C4-2B (cell line): ENCODE data around the gene RBM41.

Source experiments
- H3K27ac ChIP-seq: fragments of 450-650 bp; 2 replicates; pipeline ENCODE4 v1.5.1; 2017
- ZFX ChIP-seq: fragments of 450-650 bp; IDR thresholded peaks from 2 replicates; pipeline ENCODE4 v1.6.1; 2017
- TF ChIP-seq, protein P1 (sequence below): fragments of 450-650 bp; conservative IDR thresholded peaks from 2 replicates; pipeline ENCODE4 v1.5.1; 2017; ENCODE audit warnings: mild to moderate bottlenecking

RBM41 gene

GRCh38 chrX:107146670-107147069 is 28.0 kb upstream of the RBM41 start:
- TF ChIP-seq ZFX: no peak
- TF ChIP-seq, protein P1, sequence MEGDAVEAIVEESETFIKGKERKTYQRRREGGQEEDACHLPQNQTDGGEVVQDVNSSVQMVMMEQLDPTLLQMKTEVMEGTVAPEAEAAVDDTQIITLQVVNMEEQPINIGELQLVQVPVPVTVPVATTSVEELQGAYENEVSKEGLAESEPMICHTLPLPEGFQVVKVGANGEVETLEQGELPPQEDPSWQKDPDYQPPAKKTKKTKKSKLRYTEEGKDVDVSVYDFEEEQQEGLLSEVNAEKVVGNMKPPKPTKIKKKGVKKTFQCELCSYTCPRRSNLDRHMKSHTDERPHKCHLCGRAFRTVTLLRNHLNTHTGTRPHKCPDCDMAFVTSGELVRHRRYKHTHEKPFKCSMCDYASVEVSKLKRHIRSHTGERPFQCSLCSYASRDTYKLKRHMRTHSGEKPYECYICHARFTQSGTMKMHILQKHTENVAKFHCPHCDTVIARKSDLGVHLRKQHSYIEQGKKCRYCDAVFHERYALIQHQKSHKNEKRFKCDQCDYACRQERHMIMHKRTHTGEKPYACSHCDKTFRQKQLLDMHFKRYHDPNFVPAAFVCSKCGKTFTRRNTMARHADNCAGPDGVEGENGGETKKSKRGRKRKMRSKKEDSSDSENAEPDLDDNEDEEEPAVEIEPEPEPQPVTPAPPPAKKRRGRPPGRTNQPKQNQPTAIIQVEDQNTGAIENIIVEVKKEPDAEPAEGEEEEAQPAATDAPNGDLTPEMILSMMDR: no peak
- H3K27ac ChIP-seq: no peak overlapping the region

DNA sequence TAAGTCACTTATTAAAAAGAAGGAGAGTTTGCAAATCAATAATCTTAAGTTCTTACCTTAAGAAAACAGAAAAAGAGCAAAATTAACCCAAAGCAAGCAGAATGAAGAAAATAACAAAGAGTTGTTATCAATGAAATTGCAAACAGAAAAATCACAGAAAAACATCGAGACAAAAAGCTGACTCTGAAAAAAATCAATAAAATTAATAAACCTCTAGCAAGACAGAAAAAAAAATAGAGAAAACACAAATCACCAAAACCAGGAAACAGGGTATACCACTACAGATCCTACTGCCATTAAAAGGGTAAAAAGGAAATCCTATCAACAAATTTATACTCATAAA is 17.3 kb upstream of the RBM41 start:
- H3K27ac ChIP-seq: no peak overlapping the region
- no peak for TF ChIP-seq ZFX
- TF ChIP-seq, protein P1: no peak

DNA sequence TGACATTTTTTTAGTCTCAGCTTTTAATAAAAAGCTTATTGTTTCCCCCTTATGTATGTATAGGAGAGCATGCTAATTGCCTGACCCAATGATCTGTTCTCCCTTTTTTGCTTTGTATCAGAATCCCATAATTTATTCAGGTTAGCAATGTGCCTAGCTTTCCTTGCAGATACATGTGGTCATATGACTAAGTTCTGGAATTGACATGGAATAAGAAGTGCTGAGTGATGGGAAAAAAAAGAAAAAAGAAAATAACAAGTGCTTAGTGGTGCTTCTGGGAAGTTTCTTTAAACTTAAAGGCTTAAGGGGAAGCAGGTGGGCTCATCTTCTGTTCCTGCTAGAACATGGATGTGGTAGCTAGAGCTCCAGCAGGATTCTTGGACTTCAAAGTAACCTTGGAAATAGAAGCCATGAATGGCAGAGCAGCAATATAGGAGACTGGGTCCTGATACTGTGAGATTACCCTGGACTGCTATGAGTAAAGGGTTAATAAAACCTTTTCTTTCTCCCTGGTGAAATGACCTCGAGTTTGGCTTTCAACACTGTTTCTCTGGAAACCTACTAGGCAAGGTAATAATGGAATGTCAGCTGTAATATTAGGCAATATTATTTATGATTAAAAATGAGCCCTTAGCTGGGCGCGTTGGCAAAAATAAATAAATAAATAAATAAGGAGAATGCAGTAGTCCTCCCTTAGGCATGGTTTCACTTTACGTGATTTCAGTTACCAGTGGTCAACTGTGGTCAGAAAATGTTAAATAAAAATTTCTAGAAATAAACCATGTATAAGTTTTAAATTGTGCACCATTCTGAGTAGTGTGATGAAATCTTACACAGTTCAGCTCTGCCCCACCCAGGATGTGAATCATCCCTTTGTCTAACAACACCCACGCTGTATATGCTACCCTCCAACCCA is 16.7 kb upstream of the RBM41 start:
- H3K27ac ChIP-seq: no peak overlapping the region
- no peak for TF ChIP-seq ZFX

DNA sequence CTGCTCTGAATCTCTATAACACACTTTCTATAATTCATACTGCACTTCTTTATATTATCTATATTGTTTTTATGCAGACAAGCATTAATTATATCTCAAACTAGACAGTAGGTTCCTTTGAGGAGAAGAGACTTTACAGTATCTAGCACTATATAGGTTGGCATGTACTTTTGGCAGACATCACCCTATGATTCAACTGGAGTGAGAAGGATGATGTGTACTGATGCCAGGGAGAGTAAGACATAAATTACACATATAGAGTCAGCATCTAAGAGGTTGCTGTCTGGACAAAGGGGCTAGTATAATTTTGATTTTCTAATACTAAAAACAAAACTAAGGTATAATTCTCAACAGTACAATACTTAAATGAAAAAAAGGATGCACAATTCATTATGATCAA is 5.1 kb upstream of the RBM41 start:
- no peak overlapping the region for H3K27ac ChIP-seq

GRCh38 chrX:107119283-107119682 is 661 bp upstream of the RBM41 start:
- H3K27ac ChIP-seq: no peak overlapping the region
- no peak for TF ChIP-seq ZFX
- TF ChIP-seq, protein P1: no peak

More for the DNA sequence above, 5.1 kb upstream of the RBM41 start:
- TF ChIP-seq, protein P1: no peak
- no peak for TF ChIP-seq ZFX

- TF ChIP-seq ZFX: no peak
- TF ChIP-seq, protein P1: no peak
- H3K27ac ChIP-seq: peak overlapping the region; percentile 80
Measured at GRCh38 chrX:107117993-107118321, 665 bp downstream of the RBM41 start.

DNA sequence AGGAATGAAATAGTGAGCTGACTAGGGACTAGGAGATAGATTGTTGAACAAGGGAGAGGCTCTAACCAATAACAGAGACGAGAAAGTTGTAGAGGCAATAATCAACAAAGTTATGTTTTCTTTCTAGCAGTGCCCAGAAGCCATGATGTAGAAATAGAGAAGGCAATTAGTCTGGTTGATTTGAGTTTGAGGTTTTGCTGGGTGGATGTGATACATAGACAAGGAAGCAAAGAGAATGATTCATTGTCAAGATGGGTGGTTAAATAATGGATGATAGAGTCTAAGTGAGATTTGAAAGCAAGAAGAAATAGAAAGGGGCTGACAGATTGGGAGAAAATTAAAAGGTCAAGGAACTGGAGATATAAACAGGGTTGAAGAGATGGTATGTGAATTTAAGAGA is 11.2 kb downstream of the RBM41 start:
- TF ChIP-seq, protein P1: no peak
- no peak for TF ChIP-seq ZFX
- H3K27ac ChIP-seq: no peak overlapping the region

DNA sequence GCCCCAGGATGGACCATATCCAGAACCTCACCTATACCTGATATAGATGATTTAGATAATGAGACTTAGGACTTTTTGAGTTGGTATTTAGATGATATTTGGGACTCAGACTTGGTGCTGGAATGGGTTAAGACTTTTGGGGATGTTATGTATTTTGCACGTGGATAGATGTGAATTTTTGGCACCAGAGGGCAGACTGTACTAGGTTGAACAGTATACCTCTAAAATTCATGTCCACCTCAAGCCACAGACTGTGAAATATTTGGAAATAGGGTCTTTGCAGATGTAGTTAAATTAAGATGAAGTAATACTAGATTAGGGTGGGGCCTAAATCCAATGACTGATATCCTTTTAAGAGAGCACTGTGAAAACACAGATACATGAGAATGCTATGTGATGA is 15.6 kb downstream of the RBM41 start:
- no peak for TF ChIP-seq ZFX
- TF ChIP-seq, protein P1: peak; percentile 18
- H3K27ac ChIP-seq: no peak overlapping the region
